ENCODE measurements around the gene SH3GL1. TPM values are rescaled to one million over a fixed set of nuclear protein-coding genes. Genes with fewer than 3 reads are reported as not detected.

SH3GL1 gene
- total and polyA plus RNA-seq, 2 experiments from 2014 or later = 73.1 to 89.5 TPM

DNA sequence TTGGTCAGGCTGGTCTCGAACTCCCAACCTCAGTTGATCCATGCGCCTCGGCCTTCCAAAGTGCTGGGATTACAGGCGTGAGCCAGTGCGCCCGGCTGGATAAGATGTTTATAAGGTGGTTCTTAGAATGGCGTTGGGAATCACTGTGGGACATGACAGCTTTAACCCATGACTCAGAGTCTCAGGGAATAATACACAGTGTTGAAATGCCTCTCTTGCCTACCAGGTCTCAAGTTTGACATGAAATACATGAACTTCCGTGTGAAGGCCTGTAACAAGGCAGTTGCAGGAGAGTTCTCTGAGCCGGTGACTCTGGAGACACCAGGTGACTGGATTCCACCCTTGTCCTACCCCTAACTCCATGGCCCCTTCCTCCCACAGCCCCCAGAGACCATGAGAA is 83.4 kb downstream of the SH3GL1 start:
- H3K4me1 ChIP-seq (ENCODE audit: insufficient read depth) = no peaks in the 10 kb centered on the region
- ATAC-seq = no peak
- H4K20me1 ChIP-seq (replicated peaks; ENCODE audit: insufficient read depth) = no peaks in the 10 kb centered on the region; the same call in 1 of the 2 replicates
- no peaks in the 10 kb centered on the region for H3K9me2 ChIP-seq (ENCODE audit: insufficient read depth)
- peaks cover 13% of the 10 kb centered on the region for H3K27me3 Mint-ChIP-seq (ENCODE audit: insufficient read depth, low read depth, poor library complexity)
- H3K4me2 ChIP-seq = no peak overlapping the region
- no peaks in the 10 kb centered on the region for H3K4me1 Mint-ChIP-seq
- no peak overlapping the region for H3K27ac Mint-ChIP-seq
- H3K36me3 Mint-ChIP-seq (ENCODE audit: low read depth) = peaks cover 74% of the 10 kb centered on the region
- H3K27me3 ChIP-seq (ENCODE audit: insufficient read depth) = no peaks in the 10 kb centered on the region
- no peak overlapping the region for H3K4me3 Mint-ChIP-seq
- peaks cover 30% of the 10 kb centered on the region for H3K9me3 Mint-ChIP-seq
- TF ChIP-seq, protein P1, sequence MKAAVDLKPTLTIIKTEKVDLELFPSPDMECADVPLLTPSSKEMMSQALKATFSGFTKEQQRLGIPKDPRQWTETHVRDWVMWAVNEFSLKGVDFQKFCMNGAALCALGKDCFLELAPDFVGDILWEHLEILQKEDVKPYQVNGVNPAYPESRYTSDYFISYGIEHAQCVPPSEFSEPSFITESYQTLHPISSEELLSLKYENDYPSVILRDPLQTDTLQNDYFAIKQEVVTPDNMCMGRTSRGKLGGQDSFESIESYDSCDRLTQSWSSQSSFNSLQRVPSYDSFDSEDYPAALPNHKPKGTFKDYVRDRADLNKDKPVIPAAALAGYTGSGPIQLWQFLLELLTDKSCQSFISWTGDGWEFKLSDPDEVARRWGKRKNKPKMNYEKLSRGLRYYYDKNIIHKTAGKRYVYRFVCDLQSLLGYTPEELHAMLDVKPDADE (IDR thresholded peaks at IDR 0.05) = no peak
- TF ChIP-seq EZH2phosphoT487 (IDR thresholded peaks at IDR 0.05; ENCODE audit: unreplicated experiment) (no peak), EZH2 (IDR thresholded peaks at IDR 0.05; ENCODE audit: low read depth, unreplicated experiment) (no peak), ZNF114 (CRISPR knock-in tag; IDR thresholded peaks at IDR 0.05) (no peak), POLR2AphosphoS5 (IDR thresholded peaks at IDR 0.05; ENCODE audit: low read depth) (no peak), CREB1 (CRISPR knock-in tag; IDR thresholded peaks at IDR 0.05; ENCODE audit: low read depth) (no peak), JUNB (IDR thresholded peaks at IDR 0.05; ENCODE audit: unreplicated experiment) (no peak), STAT1 (IDR thresholded peaks at IDR 0.05; ENCODE audit: unreplicated experiment) (no peak), ZNF331 (CRISPR knock-in tag; IDR thresholded peaks at IDR 0.05; ENCODE audit: low read depth) (no peak)
- TF ChIP-seq, protein P2, sequence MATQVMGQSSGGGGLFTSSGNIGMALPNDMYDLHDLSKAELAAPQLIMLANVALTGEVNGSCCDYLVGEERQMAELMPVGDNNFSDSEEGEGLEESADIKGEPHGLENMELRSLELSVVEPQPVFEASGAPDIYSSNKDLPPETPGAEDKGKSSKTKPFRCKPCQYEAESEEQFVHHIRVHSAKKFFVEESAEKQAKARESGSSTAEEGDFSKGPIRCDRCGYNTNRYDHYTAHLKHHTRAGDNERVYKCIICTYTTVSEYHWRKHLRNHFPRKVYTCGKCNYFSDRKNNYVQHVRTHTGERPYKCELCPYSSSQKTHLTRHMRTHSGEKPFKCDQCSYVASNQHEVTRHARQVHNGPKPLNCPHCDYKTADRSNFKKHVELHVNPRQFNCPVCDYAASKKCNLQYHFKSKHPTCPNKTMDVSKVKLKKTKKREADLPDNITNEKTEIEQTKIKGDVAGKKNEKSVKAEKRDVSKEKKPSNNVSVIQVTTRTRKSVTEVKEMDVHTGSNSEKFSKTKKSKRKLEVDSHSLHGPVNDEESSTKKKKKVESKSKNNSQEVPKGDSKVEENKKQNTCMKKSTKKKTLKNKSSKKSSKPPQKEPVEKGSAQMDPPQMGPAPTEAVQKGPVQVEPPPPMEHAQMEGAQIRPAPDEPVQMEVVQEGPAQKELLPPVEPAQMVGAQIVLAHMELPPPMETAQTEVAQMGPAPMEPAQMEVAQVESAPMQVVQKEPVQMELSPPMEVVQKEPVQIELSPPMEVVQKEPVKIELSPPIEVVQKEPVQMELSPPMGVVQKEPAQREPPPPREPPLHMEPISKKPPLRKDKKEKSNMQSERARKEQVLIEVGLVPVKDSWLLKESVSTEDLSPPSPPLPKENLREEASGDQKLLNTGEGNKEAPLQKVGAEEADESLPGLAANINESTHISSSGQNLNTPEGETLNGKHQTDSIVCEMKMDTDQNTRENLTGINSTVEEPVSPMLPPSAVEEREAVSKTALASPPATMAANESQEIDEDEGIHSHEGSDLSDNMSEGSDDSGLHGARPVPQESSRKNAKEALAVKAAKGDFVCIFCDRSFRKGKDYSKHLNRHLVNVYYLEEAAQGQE (IDR thresholded peaks at IDR 0.05; ENCODE audit: unreplicated experiment) = no peak
- TF ChIP-seq, protein P3, sequence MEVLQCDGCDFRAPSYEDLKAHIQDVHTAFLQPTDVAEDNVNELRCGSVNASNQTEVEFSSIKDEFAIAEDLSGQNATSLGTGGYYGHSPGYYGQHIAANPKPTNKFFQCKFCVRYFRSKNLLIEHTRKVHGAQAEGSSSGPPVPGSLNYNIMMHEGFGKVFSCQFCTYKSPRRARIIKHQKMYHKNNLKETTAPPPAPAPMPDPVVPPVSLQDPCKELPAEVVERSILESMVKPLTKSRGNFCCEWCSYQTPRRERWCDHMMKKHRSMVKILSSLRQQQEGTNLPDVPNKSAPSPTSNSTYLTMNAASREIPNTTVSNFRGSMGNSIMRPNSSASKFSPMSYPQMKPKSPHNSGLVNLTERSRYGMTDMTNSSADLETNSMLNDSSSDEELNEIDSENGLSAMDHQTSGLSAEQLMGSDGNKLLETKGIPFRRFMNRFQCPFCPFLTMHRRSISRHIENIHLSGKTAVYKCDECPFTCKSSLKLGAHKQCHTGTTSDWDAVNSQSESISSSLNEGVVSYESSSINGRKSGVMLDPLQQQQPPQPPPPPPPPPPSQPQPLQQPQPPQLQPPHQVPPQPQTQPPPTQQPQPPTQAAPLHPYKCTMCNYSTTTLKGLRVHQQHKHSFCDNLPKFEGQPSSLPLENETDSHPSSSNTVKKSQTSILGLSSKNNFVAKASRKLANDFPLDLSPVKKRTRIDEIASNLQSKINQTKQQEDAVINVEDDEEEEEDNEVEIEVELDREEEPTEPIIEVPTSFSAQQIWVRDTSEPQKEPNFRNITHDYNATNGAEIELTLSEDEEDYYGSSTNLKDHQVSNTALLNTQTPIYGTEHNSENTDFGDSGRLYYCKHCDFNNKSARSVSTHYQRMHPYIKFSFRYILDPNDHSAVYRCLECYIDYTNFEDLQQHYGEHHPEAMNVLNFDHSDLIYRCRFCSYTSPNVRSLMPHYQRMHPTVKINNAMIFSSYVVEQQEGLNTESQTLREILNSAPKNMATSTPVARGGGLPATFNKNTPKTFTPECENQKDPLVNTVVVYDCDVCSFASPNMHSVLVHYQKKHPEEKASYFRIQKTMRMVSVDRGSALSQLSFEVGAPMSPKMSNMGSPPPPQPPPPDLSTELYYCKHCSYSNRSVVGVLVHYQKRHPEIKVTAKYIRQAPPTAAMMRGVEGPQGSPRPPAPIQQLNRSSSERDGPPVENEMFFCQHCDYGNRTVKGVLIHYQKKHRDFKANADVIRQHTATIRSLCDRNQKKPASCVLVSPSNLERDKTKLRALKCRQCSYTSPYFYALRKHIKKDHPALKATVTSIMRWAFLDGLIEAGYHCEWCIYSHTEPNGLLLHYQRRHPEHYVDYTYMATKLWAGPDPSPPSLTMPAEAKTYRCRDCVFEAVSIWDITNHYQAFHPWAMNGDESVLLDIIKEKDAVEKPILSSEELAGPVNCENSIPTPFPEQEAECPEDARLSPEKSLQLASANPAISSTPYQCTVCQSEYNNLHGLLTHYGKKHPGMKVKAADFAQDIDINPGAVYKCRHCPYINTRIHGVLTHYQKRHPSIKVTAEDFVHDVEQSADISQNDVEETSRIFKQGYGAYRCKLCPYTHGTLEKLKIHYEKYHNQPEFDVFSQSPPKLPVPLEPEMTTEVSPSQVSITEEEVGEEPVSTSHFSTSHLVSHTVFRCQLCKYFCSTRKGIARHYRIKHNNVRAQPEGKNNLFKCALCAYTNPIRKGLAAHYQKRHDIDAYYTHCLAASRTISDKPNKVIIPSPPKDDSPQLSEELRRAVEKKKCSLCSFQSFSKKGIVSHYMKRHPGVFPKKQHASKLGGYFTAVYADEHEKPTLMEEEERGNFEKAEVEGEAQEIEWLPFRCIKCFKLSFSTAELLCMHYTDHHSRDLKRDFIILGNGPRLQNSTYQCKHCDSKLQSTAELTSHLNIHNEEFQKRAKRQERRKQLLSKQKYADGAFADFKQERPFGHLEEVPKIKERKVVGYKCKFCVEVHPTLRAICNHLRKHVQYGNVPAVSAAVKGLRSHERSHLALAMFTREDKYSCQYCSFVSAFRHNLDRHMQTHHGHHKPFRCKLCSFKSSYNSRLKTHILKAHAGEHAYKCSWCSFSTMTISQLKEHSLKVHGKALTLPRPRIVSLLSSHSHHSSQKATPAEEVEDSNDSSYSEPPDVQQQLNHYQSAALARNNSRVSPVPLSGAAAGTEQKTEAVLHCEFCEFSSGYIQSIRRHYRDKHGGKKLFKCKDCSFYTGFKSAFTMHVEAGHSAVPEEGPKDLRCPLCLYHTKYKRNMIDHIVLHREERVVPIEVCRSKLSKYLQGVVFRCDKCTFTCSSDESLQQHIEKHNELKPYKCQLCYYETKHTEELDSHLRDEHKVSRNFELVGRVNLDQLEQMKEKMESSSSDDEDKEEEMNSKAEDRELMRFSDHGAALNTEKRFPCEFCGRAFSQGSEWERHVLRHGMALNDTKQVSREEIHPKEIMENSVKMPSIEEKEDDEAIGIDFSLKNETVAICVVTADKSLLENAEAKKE (CRISPR knock-in tag; IDR thresholded peaks at IDR 0.05) = no peak
- TF ChIP-seq, protein P4, sequence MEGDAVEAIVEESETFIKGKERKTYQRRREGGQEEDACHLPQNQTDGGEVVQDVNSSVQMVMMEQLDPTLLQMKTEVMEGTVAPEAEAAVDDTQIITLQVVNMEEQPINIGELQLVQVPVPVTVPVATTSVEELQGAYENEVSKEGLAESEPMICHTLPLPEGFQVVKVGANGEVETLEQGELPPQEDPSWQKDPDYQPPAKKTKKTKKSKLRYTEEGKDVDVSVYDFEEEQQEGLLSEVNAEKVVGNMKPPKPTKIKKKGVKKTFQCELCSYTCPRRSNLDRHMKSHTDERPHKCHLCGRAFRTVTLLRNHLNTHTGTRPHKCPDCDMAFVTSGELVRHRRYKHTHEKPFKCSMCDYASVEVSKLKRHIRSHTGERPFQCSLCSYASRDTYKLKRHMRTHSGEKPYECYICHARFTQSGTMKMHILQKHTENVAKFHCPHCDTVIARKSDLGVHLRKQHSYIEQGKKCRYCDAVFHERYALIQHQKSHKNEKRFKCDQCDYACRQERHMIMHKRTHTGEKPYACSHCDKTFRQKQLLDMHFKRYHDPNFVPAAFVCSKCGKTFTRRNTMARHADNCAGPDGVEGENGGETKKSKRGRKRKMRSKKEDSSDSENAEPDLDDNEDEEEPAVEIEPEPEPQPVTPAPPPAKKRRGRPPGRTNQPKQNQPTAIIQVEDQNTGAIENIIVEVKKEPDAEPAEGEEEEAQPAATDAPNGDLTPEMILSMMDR (conservative IDR thresholded peaks at IDR 0.05; ENCODE audit: low read depth in 2 of 2) = no peak
- peaks cover 3% of the 10 kb centered on the region; the same call in 1 of the 2 replicates for H3K36me3 ChIP-seq (ENCODE audit: insufficient read depth)
- no peak overlapping the region for H2AFZ ChIP-seq
- H3F3A ChIP-seq (replicated peaks; ENCODE audit: low read depth) = no peaks in the 10 kb centered on the region
- no peak overlapping the region for H3K4me3 ChIP-seq
- H3K79me2 ChIP-seq (replicated peaks; ENCODE audit: insufficient read depth) = no peaks in the 10 kb centered on the region
- DNase-seq (ENCODE audit: low spot score) = no peak
- H3K27ac ChIP-seq (ENCODE audit: low read depth) = no peak overlapping the region
